DND-41 (cell line): ENCODE results near the gene AMDHD1.

Source experiments
- ATAC-seq: fragments of 200-7000 bp; cut with Tn5 transposase; 3 replicates; pipeline ENCODE4 v1.9.1; 2021; ENCODE audit warnings: low read depth; ENCODE audit not compliant: insufficient read depth
- DNase-seq: peaks from one replicate; pipeline ENCODE4 v3.0.0-alpha.2; 2020
- H2AFZ ChIP-seq: 2 replicates; pipeline ENCODE4 v1.6.0; 2012; ENCODE audit warnings: low read depth, low read length
- H3K27ac ChIP-seq: 2 replicates; pipeline ENCODE4 v1.5.1; 2012; ENCODE audit warnings: low read length, inconsistent platforms
- H3K27me3 ChIP-seq: fragments of 200-600 bp; sonication (generic); 2 replicates; pipeline ENCODE4 v1.6.0; 2012; ENCODE audit warnings: low read length, mild to moderate bottlenecking, inconsistent platforms; ENCODE audit not compliant: insufficient read depth, poor library complexity
- H3K36me3 ChIP-seq: 2 replicates; pipeline ENCODE4 v1.5.1; 2012; ENCODE audit warnings: low read length, inconsistent platforms; ENCODE audit not compliant: insufficient read depth
- H3K4me1 ChIP-seq: 2 replicates; pipeline ENCODE4 v1.5.1; 2012; ENCODE audit warnings: mild to moderate bottlenecking, low read length; ENCODE audit not compliant: insufficient read depth
- H3K4me2 ChIP-seq: 2 replicates; pipeline ENCODE4 v1.6.0; 2012; ENCODE audit warnings: mild to moderate bottlenecking, moderate library complexity, low read length, inconsistent platforms; ENCODE audit not compliant: insufficient read depth
- H3K4me3 ChIP-seq, 2 experiments: fragments of 200-600 bp in 1 of 2; shearing (Covaris generic) in 1 of 2; 2 replicates each; pipeline ENCODE4 v1.5.1; 2012 to 2016; ENCODE audit warnings: inconsistent platforms in 2 of 2, low read length in 2 of 2, mild to moderate bottlenecking in 2 of 2, low read depth in 1 of 2, moderate library complexity in 1 of 2
- H3K79me2 ChIP-seq: 2 replicates; pipeline ENCODE4 v1.6.0; 2012; ENCODE audit warnings: low read length, inconsistent platforms; ENCODE audit not compliant: insufficient read depth
- H3K9ac ChIP-seq: 2 replicates; pipeline ENCODE4 v1.6.0; 2012; ENCODE audit warnings: low read depth, mild to moderate bottlenecking, inconsistent platforms, low read length, moderate library complexity
- H3K9me3 ChIP-seq: 2 replicates; pipeline ENCODE4 v1.5.1; 2012; ENCODE audit warnings: low read length, moderate library complexity, mild to moderate bottlenecking, inconsistent platforms; ENCODE audit not compliant: insufficient read depth, severe bottlenecking
- H4K20me1 ChIP-seq: 2 replicates; pipeline ENCODE4 v1.6.0; 2012; ENCODE audit warnings: low read length; ENCODE audit not compliant: insufficient read depth
- CTCF ChIP-seq: IDR thresholded peaks from 2 replicates; pipeline ENCODE4 v1.5.1; 2012; ENCODE audit warnings: borderline replicate concordance, low read length, moderate library complexity, mild to moderate bottlenecking; ENCODE audit not compliant: poor library complexity, severe bottlenecking; ENCODE audit errors: extremely low read depth
- EZH2 ChIP-seq: IDR thresholded peaks from 3 replicates; pipeline ENCODE4 v1.6.1; 2012; ENCODE audit warnings: borderline replicate concordance, low read depth, mild to moderate bottlenecking, moderate library complexity, low read length, inconsistent platforms; ENCODE audit not compliant: severe bottlenecking

Gene AMDHD1

GRCh38 chr12:95996034-95996658 is 53.0 kb downstream of the AMDHD1 start, which contains the start of gene HAL:
Gene HAL (minus strand): TSS chr12:95996344. CDS start chr12:95995910, 434 bp downstream.
- Histone ChIP-seq H3K27me3 (no peaks in the 10 kb centered on the region), H3K79me2 (no peaks in the 10 kb centered on the region), H3K36me3 (no peaks in the 10 kb centered on the region), H4K20me1 (no peaks in the 10 kb centered on the region), H2AFZ (no peak within 1 kb of the TSS), H3K4me1 (peaks cover 4% of the 10 kb centered on the region; the same call in 1 of the 2 replicates), H3K9ac (no peak within 1 kb of the TSS), H3K27ac (no peak within 1 kb of the TSS), H3K9me3 (no peaks in the 10 kb centered on the region), H3K4me2 (no peak within 1 kb of the TSS), H3K4me3 (no peak within 1 kb of the TSS)
- DNase-seq (no peak), ATAC-seq (no peak)
- TF ChIP-seq EZH2, result no peak
- no peak for TF ChIP-seq CTCF

GRCh38 chr12:95997276-95997675 is 54.1 kb downstream of the AMDHD1 start:
- H3K4me1 ChIP-seq, result peaks cover 4% of the 10 kb centered on the region; the same call in 1 of the 2 replicates
- no peaks in the 10 kb centered on the region for H3K79me2 ChIP-seq
- no peak overlapping the region for H2AFZ ChIP-seq
- H4K20me1 ChIP-seq, result no peaks in the 10 kb centered on the region
- H3K9me3 ChIP-seq, result no peaks in the 10 kb centered on the region
- no peak overlapping the region for H3K27ac ChIP-seq
- H3K36me3 ChIP-seq, result no peaks in the 10 kb centered on the region
- TF ChIP-seq EZH2 (no peak), CTCF (no peak)
- no peak for DNase-seq
- no peak overlapping the region for H3K4me2 ChIP-seq
- H3K9ac ChIP-seq, result no peak overlapping the region
- ATAC-seq, result no peak
- H3K27me3 ChIP-seq, result no peaks in the 10 kb centered on the region
- H3K4me3 ChIP-seq, result no peak overlapping the region

GRCh38 chr12:95997911-95998510 is 54.9 kb downstream of the AMDHD1 start:
- no peak for ATAC-seq
- no peaks in the 10 kb centered on the region for H3K27me3 ChIP-seq
- no peak overlapping the region for H3K4me2 ChIP-seq
- peaks cover 3% of the 10 kb centered on the region; the same call in 1 of the 2 replicates for H3K36me3 ChIP-seq
- DNase-seq, result no peak
- TF ChIP-seq EZH2 (no peak), CTCF (no peak)
- H3K79me2 ChIP-seq, result no peaks in the 10 kb centered on the region
- H3K4me3 ChIP-seq, result no peak overlapping the region
- H3K9ac ChIP-seq, result no peak overlapping the region
- no peaks in the 10 kb centered on the region for H3K9me3 ChIP-seq
- H4K20me1 ChIP-seq, result no peaks in the 10 kb centered on the region
- peaks cover 4% of the 10 kb centered on the region; the same call in 1 of the 2 replicates for H3K4me1 ChIP-seq
- H3K27ac ChIP-seq, result no peak overlapping the region
- no peak overlapping the region for H2AFZ ChIP-seq
